Activated T-helper 1 cell treated with anti-CD3 and anti-CD28 coated beads, Interleukin-12 subunit alpha, Interleukin-12 subunit beta, Interleukin-2, Interleukin-4 antibody, amounts not matched to agents 30 ng/mL and 10 ng/mL and 1 ng/mL, durations not matched to agents 14 hours and 24 hours and 36 hours (primary cell): ENCODE data around the gene JPH2. TPM values are rescaled to one million over a fixed set of nuclear protein-coding genes. Genes with fewer than 3 reads are reported as not detected.

Experiments
- DNase-seq: peaks from one replicate; pipeline ENCODE4 v3.0.0; 2021; ENCODE audit warnings: low spot score
- H3K27ac Mint-ChIP-seq: one replicate; pipeline ENCODE4 v1.8.0; 2021; ENCODE audit warnings: mild to moderate bottlenecking, mixed read lengths
- H3K27me3 Mint-ChIP-seq: one replicate; pipeline ENCODE4 v1.8.0; 2022; ENCODE audit warnings: mild to moderate bottlenecking, moderate library complexity, mixed read lengths; ENCODE audit not compliant: insufficient read depth
- H3K36me3 Mint-ChIP-seq: one replicate; pipeline ENCODE4 v1.8.0; 2021; ENCODE audit warnings: low read depth, mixed read lengths
- H3K4me1 Mint-ChIP-seq: one replicate; pipeline ENCODE4 v1.8.0; 2021; ENCODE audit warnings: low read depth, mixed read lengths
- H3K4me3 Mint-ChIP-seq: one replicate; pipeline ENCODE4 v1.8.0; 2021; ENCODE audit warnings: mild to moderate bottlenecking, moderate library complexity, mixed read lengths
- H3K9me3 Mint-ChIP-seq: one replicate; pipeline ENCODE4 v1.8.0; 2021; ENCODE audit warnings: mixed read lengths
- intact Hi-C: fragments of 100-400 bp; cut with micrococcal nuclease; formaldehyde crosslinking; loops from one replicate; pipeline ENCODE4 v1.15.1; 2024
- total RNA-seq: library from RNA; stranded (reverse); gene quantifications from 2 replicates; pipeline ENCODE4 v1.2.3, GENCODE V29; 2022

JPH2 gene
- total RNA-seq, 1 donor from 2014 or later: not detected

GRCh38 chr20:44087051-44087856 is 99.7 kb downstream of the JPH2 start:
- intact Hi-C loops: no loop called here
- DNase-seq: no peak
- Mint-ChIP-seq H3K36me3 (no peaks in the 10 kb centered on the region), H3K4me3 (no peak overlapping the region), H3K9me3 (no peaks in the 10 kb centered on the region), H3K27me3 (peaks cover 3% of the 10 kb centered on the region), H3K27ac (peak overlapping the region; percentile 14), H3K4me1 (peaks cover 6% of the 10 kb centered on the region)

GRCh38 chr20:44085616-44086434 is 101.2 kb downstream of the JPH2 start:
- peaks cover 8% of the 10 kb centered on the region for H3K4me1 Mint-ChIP-seq
- H3K27ac Mint-ChIP-seq: no peak overlapping the region
- no peaks in the 10 kb centered on the region for H3K36me3 Mint-ChIP-seq
- H3K4me3 Mint-ChIP-seq: no peak overlapping the region
- H3K27me3 Mint-ChIP-seq: peaks cover 3% of the 10 kb centered on the region
- DNase-seq: no peak
- intact Hi-C loops: no loop called here
- H3K9me3 Mint-ChIP-seq: no peaks in the 10 kb centered on the region

GRCh38 chr20:44084891-44085290 is 102.1 kb downstream of the JPH2 start:
- no peak overlapping the region for H3K4me3 Mint-ChIP-seq
- H3K27ac Mint-ChIP-seq: no peak overlapping the region
- DNase-seq: no peak
- intact Hi-C loops: loop anchor here (5.0 kb wide), 1 partner anchor 173 kb away; the partner anchor contains the start of gene TOX2
- H3K36me3 Mint-ChIP-seq: no peaks in the 10 kb centered on the region
- no peaks in the 10 kb centered on the region for H3K9me3 Mint-ChIP-seq
- H3K27me3 Mint-ChIP-seq: peaks cover 4% of the 10 kb centered on the region
- H3K4me1 Mint-ChIP-seq: peaks cover 17% of the 10 kb centered on the region

GRCh38 chr20:44084439-44084838 is 102.5 kb downstream of the JPH2 start:
- no peak overlapping the region for H3K4me3 Mint-ChIP-seq
- intact Hi-C loops: loop anchor here (5.0 kb wide), 1 partner anchor 172 kb away; the partner anchor contains the start of gene TOX2
- H3K9me3 Mint-ChIP-seq: no peaks in the 10 kb centered on the region
- H3K36me3 Mint-ChIP-seq: no peaks in the 10 kb centered on the region
- peaks cover 4% of the 10 kb centered on the region for H3K27me3 Mint-ChIP-seq
- DNase-seq: no peak
- peaks cover 19% of the 10 kb centered on the region for H3K4me1 Mint-ChIP-seq
- no peak overlapping the region for H3K27ac Mint-ChIP-seq

- Mint-ChIP-seq H3K27me3 (peaks cover 4% of the 10 kb centered on the region), H3K4me3 (no peak overlapping the region), H3K27ac (no peak overlapping the region), H3K36me3 (no peaks in the 10 kb centered on the region), H3K9me3 (no peaks in the 10 kb centered on the region), H3K4me1 (peaks cover 25% of the 10 kb centered on the region)
- intact Hi-C loops: loop anchor here (5.0 kb wide), 1 partner anchor 171 kb away; the partner anchor contains the start of gene TOX2
- DNase-seq: no peak
Observed at GRCh38 chr20:44083220-44083933, 103.6 kb downstream of the JPH2 start.

GRCh38 chr20:44081888-44082287 is 105.1 kb downstream of the JPH2 start:
- no peaks in the 10 kb centered on the region for H3K36me3 Mint-ChIP-seq
- peaks cover 30% of the 10 kb centered on the region for H3K4me1 Mint-ChIP-seq
- H3K27ac Mint-ChIP-seq: no peak overlapping the region
- no peaks in the 10 kb centered on the region for H3K9me3 Mint-ChIP-seq
- DNase-seq: no peak
- peaks cover 7% of the 10 kb centered on the region for H3K27me3 Mint-ChIP-seq
- intact Hi-C loops: loop anchor here (5.0 kb wide), 1 partner anchor 170 kb away; the partner anchor contains the start of gene TOX2
- no peak overlapping the region for H3K4me3 Mint-ChIP-seq

- DNase-seq: no peak
- Mint-ChIP-seq H3K4me3 (no peak overlapping the region), H3K27me3 (peaks cover 7% of the 10 kb centered on the region), H3K4me1 (peaks cover 30% of the 10 kb centered on the region), H3K36me3 (no peaks in the 10 kb centered on the region), H3K9me3 (no peaks in the 10 kb centered on the region), H3K27ac (no peak overlapping the region)
- intact Hi-C loops: loop anchor here (5.0 kb wide), 1 partner anchor 169 kb away; the partner anchor contains the start of gene TOX2
Observed at GRCh38 chr20:44081476-44081875, 105.5 kb downstream of the JPH2 start.

- H3K4me3 Mint-ChIP-seq: no peak overlapping the region
- no peaks in the 10 kb centered on the region for H3K36me3 Mint-ChIP-seq
- H3K27ac Mint-ChIP-seq: no peak overlapping the region
- intact Hi-C loops: loop anchor here (1.0 to 5.0 kb wide), 8 partner anchors 11 to 631 kb away; partner anchors contain the start of genes IFT52 and TOX2
- H3K27me3 Mint-ChIP-seq: peaks cover 4% of the 10 kb centered on the region
- no peaks in the 10 kb centered on the region for H3K9me3 Mint-ChIP-seq
- DNase-seq: peak; percentile 55
- peaks cover 31% of the 10 kb centered on the region for H3K4me1 Mint-ChIP-seq
Observed at GRCh38 chr20:44080646-44081267, 106.2 kb downstream of the JPH2 start.

- no peak for DNase-seq
- no peak overlapping the region for H3K4me3 Mint-ChIP-seq
- peaks cover 38% of the 10 kb centered on the region for H3K4me1 Mint-ChIP-seq
- intact Hi-C loops: loop anchor here (1.0 to 5.0 kb wide), 8 partner anchors 11 to 631 kb away; partner anchors contain the start of genes IFT52 and TOX2
- H3K9me3 Mint-ChIP-seq: no peaks in the 10 kb centered on the region
- no peak overlapping the region for H3K27ac Mint-ChIP-seq
- H3K36me3 Mint-ChIP-seq: peaks cover 2% of the 10 kb centered on the region
- peaks cover 6% of the 10 kb centered on the region for H3K27me3 Mint-ChIP-seq
Observed at GRCh38 chr20:44080064-44080463, 106.9 kb downstream of the JPH2 start.

GRCh38 chr20:44079291-44079690 is 107.7 kb downstream of the JPH2 start:
- Mint-ChIP-seq H3K27me3 (peaks cover 7% of the 10 kb centered on the region), H3K36me3 (peaks cover 2% of the 10 kb centered on the region), H3K27ac (no peak overlapping the region), H3K4me3 (no peak overlapping the region), H3K4me1 (peaks cover 46% of the 10 kb centered on the region), H3K9me3 (no peaks in the 10 kb centered on the region)
- DNase-seq: no peak
- intact Hi-C loops: no loop called here

GRCh38 chr20:44075950-44076232 is 111.1 kb downstream of the JPH2 start:
- Mint-ChIP-seq H3K27ac (no peak overlapping the region), H3K4me1 (peaks cover 71% of the 10 kb centered on the region), H3K36me3 (peaks cover 2% of the 10 kb centered on the region), H3K4me3 (no peak overlapping the region), H3K27me3 (peaks cover 7% of the 10 kb centered on the region), H3K9me3 (no peaks in the 10 kb centered on the region)
- no peak for DNase-seq
- intact Hi-C loops: no loop called here

GRCh38 chr20:44075191-44075949 is 111.6 kb downstream of the JPH2 start:
- Mint-ChIP-seq H3K27ac (no peak overlapping the region), H3K4me1 (peaks cover 69% of the 10 kb centered on the region), H3K9me3 (no peaks in the 10 kb centered on the region), H3K36me3 (peaks cover 2% of the 10 kb centered on the region), H3K27me3 (peaks cover 7% of the 10 kb centered on the region), H3K4me3 (no peak overlapping the region)
- intact Hi-C loops: no loop called here
- no peak for DNase-seq
